Upper lobe of left lung (tissue), 6 donors: ENCODE results near the gene EHMT1. TPM values are rescaled to one million over a fixed set of nuclear protein-coding genes. Genes with fewer than 3 reads are reported as not detected.

ENCODE experiments used
- ATAC-seq, 2 donors: fragments of 200-7000 bp; cut with Tn5 transposase; one replicate each; pipeline ENCODE4 v1.9.1; 2022; ENCODE audit warnings: mild to moderate bottlenecking in 2 of 2, moderate library complexity in 2 of 2; ENCODE audit not compliant: low FRiP score in 2 of 2
- DNase-seq, 2 donors: peaks; one replicate each; pipeline ENCODE4 v3.0.0-alpha.2; 2019 to 2020
- H3K27ac ChIP-seq, 4 donors: fragments of 200-600 bp; sonication (generic); one replicate each; pipeline ENCODE4 v1.5.1; 2016 to 2019
- H3K27me3 ChIP-seq, 4 donors: fragments of 200-600 bp; sonication (generic); one replicate each; pipeline ENCODE4 v1.5.1; 2017 to 2019
- H3K36me3 ChIP-seq, 4 donors: fragments of 200-600 bp; sonication (generic); one replicate each; pipeline ENCODE4 v1.5.1; 2016 to 2019
- H3K4me1 ChIP-seq, 4 donors: fragments of 200-600 bp; sonication (generic); one replicate each; pipeline ENCODE4 v1.5.1; 2018 to 2019
- H3K4me3 ChIP-seq, 4 donors: fragments of 200-600 bp; sonication (generic); one replicate each; pipeline ENCODE4 v1.5.1; 2017 to 2019; ENCODE audit warnings: mild to moderate bottlenecking in 2 of 4, moderate library complexity in 1 of 4
- H3K9me3 ChIP-seq, 4 donors: fragments of 200-600 bp; sonication (generic); one replicate each; pipeline ENCODE4 v1.5.1; 2018 to 2019
- EP300 ChIP-seq, 4 donors: sonication (generic); formaldehyde crosslinking; IDR thresholded peaks; one replicate each; pipeline ENCODE4 v1.5.1; 2017; ENCODE audit warnings: antibody characterized with exemption in 4 of 4, control low read depth in 2 of 4
- POLR2A ChIP-seq, 4 donors: fragments of 450-650 bp; IDR thresholded peaks; one replicate each; pipeline ENCODE4 v1.5.1; 2016 to 2017; ENCODE audit warnings: antibody characterized with exemption in 4 of 4, mild to moderate bottlenecking in 2 of 4
- POLR2AphosphoS5 ChIP-seq, 2 donors: sonication (generic); formaldehyde crosslinking; IDR thresholded peaks; one replicate each; pipeline ENCODE4 v1.5.1; 2017; ENCODE audit warnings: antibody characterized with exemption in 2 of 2
- WGBS, 2 donors: methylation state at CpG; one replicate each; pipeline ENCODE4 v1.1.5; 2017 to 2018; 5-methylcytosine and 5-hydroxymethylcytosine counted together
- total RNA-seq, 6 donors: library from RNA; depleted of rRNA in 4 of 6; stranded (reverse); fragments of >200 nt in 4 of 6; gene quantifications; one replicate each; pipeline versions ENCODE4 v1.1.0 to v1.2.1, GENCODE V29; 2016 to 2021
- TF ChIP-seq, protein P1 (sequence below), 6 experiments: fragments of 450-650 bp in 4 of 6; fragments of 200-600 bp in 2 of 6; sonication (generic) in 2 of 6; IDR thresholded peaks; one replicate each; pipeline ENCODE4 v1.5.1; 2016 to 2019; ENCODE audit warnings: antibody characterized with exemption in 6 of 6
- donor health status: DM: no; HTN: no; CAD: no; lungs with moderate emphysema.
- donor health status: DM: no; HTN: yes; CAD: no; lungs with severe emphysema.

Gene EHMT1
- total RNA-seq, 6 donors from 2014 or later, result 68.0 to 183 (median 83.6) TPM

DNA sequence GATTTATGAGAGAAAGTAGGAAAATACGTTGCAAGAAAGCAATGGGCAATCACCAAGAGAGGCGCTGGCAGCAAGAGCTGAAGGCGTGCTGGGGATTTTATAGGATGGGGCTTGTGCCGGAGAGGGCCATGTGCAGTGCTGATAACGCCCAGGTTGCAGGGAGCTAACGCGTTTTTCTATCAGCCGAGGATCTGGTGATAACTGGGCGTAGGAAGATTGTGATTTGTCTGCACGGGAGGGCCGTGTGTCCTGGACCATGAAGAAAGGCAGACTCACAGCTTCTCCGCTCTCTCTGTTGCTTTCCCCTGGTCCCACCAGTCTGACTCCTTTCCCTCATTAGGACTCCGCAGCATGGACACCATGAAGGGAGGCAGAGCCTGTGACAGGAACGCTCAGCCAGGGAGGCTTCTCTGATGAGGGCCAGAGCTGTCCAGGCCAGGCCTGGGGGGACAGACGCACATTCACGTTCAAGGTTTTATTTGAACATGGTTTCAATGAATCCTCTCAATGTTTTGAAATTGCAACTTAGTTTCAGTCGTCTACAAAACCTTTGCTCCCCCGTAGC lies 246.9 kb downstream of the EHMT1 start:
- no peak overlapping the region for H3K27ac ChIP-seq
- no peaks in the 10 kb centered on the region for H3K36me3 ChIP-seq
- no peak for DNase-seq
- WGBS, 2 donors, result 78 to 80% methylated on average over 18 of the region's 18 CpGs
- TF ChIP-seq POLR2AphosphoS5 (IDR thresholded peaks at IDR 0.05) (no peak), POLR2A (IDR thresholded peaks at IDR 0.05) (no peak), EP300 (IDR thresholded peaks at IDR 0.05) (no peak)
- TF ChIP-seq, protein P1, sequence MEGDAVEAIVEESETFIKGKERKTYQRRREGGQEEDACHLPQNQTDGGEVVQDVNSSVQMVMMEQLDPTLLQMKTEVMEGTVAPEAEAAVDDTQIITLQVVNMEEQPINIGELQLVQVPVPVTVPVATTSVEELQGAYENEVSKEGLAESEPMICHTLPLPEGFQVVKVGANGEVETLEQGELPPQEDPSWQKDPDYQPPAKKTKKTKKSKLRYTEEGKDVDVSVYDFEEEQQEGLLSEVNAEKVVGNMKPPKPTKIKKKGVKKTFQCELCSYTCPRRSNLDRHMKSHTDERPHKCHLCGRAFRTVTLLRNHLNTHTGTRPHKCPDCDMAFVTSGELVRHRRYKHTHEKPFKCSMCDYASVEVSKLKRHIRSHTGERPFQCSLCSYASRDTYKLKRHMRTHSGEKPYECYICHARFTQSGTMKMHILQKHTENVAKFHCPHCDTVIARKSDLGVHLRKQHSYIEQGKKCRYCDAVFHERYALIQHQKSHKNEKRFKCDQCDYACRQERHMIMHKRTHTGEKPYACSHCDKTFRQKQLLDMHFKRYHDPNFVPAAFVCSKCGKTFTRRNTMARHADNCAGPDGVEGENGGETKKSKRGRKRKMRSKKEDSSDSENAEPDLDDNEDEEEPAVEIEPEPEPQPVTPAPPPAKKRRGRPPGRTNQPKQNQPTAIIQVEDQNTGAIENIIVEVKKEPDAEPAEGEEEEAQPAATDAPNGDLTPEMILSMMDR (IDR thresholded peaks at IDR 0.05), result no peak
- peaks cover 0 to 3% (median 1%) of the 10 kb centered on the region in 4 donors for H3K9me3 ChIP-seq
- no peak for ATAC-seq
- no peaks in the 10 kb centered on the region for H3K27me3 ChIP-seq
- H3K4me3 ChIP-seq, result no peak overlapping the region
- H3K4me1 ChIP-seq, result no peaks in the 10 kb centered on the region

DNA sequence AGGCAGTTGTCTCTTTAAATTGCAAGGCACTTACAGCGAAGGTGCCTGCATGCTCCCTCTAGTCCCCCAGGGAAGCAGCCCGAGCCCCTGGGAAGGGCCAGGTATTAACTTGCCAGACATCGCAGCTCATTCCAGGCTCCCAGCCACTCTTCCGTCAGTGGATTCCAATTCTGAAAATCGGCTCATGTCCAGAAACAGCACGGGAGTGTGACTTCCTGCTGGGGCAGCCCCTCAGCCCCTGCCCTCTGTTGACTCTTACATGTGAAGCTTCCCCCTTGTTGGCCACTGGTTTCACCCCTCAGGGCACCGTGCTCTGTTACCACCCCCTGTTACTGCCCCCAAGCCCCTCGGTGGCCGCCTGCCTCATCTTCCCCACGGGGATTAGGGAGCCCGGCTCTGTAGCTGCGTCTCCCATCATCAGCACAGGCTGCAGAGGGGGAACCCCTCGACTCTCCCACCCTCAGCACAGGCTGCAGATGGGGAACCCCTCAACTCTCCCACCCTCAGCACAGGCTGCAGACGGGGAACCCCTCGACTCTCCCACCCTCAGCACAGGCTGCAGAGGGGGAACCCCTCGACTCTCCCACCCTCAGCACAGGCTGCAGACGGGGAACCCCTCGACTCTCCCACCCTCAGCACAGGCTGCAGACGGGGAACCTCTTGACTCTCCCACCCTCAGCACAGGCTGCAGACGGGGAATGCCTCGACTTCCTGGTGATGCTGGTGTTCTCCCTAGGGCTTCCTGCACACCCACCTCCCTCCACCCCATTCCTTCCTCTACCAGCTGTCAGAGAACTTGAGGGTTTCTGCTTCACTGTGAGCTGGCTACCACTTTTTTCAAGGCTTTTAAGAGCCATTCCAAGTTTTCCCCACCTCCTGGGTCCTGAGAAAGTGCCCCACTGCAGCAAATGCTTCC lies 247.7 kb downstream of the EHMT1 start:
- no peak for ATAC-seq

DNA sequence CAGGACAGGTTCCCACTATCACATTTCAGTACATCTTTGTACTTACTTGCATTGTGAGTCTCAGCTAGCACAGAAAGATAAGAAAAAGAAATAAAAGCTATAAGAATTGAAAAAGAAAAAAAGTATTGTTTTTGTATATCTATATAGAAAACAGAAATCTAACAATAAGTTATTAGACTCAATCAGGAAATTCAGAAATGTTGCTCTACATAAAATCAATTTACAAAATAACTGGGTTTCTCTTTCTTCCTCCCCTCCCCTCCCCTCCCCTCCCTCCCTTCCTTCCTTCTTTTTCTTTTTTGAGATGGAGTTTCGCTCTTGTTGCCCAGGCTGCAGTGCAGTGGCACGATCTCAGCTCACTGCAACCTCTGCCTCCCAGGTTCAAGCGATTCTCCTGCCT lies 251.6 kb downstream of the EHMT1 start:
- no peak overlapping the region for H3K27ac ChIP-seq
- TF ChIP-seq POLR2A (IDR thresholded peaks at IDR 0.05) (no peak), POLR2AphosphoS5 (IDR thresholded peaks at IDR 0.05) (no peak), EP300 (IDR thresholded peaks at IDR 0.05) (no peak)
- TF ChIP-seq, protein P1 (IDR thresholded peaks at IDR 0.05), result no peak
- H3K36me3 ChIP-seq, result no peaks in the 10 kb centered on the region
- DNase-seq, result no peak
- H3K27me3 ChIP-seq, result no peaks in the 10 kb centered on the region
- no peaks in the 10 kb centered on the region for H3K4me1 ChIP-seq
- H3K4me3 ChIP-seq, result no peak overlapping the region
- H3K9me3 ChIP-seq, result no peaks in the 10 kb centered on the region
- WGBS, 2 donors, result 61 to 68% methylated on average over 3 of the region's 3 CpGs
- no peak for ATAC-seq

More for the DNA sequence above, 247.7 kb downstream of the EHMT1 start:
- no peaks in the 10 kb centered on the region for H3K4me1 ChIP-seq
- DNase-seq, result peak in 1 of 2 donors; percentile 44
- H3K4me3 ChIP-seq, result no peak overlapping the region
- TF ChIP-seq POLR2A (IDR thresholded peaks at IDR 0.05) (no peak), POLR2AphosphoS5 (IDR thresholded peaks at IDR 0.05) (no peak), EP300 (IDR thresholded peaks at IDR 0.05) (no peak)
- TF ChIP-seq, protein P1 (IDR thresholded peaks at IDR 0.05), result no peak
- no peaks in the 10 kb centered on the region for H3K9me3 ChIP-seq
- no peaks in the 10 kb centered on the region for H3K27me3 ChIP-seq
- WGBS, 2 donors, result 45 to 51% methylated on average over 19 of the region's 21 CpGs
- no peak overlapping the region for H3K27ac ChIP-seq
- H3K36me3 ChIP-seq, result no peaks in the 10 kb centered on the region

DNA sequence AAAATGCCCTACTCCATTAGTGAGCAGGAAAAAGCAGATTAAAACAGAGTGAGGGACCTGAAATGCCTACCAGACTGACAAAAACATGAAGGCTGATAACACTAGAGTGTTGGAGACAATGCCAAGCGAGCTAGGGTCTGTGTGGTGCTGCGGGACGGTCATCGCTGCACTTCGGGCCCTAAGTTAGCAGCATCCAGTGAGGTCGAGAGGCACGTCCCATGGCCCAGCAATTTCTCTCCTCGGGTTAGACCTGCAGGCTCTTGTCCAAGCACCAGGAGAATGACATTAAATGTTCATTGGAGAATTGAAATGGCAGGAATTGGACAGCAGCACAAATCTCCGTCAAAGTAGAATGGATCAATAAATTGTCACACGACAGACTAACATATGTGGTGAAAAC lies 253.5 kb downstream of the EHMT1 start:
- Histone ChIP-seq H3K27me3 (peaks cover 0 to 12% (median 3%) of the 10 kb centered on the region in 4 donors), H3K9me3 (no peaks in the 10 kb centered on the region), H3K27ac (no peak overlapping the region), H3K36me3 (no peaks in the 10 kb centered on the region), H3K4me3 (no peak overlapping the region), H3K4me1 (peaks cover 0 to 4% (median 0%) of the 10 kb centered on the region in 4 donors)
- TF ChIP-seq, protein P1 (IDR thresholded peaks at IDR 0.05), result no peak
- TF ChIP-seq POLR2AphosphoS5 (IDR thresholded peaks at IDR 0.05) (no peak), EP300 (IDR thresholded peaks at IDR 0.05) (no peak), POLR2A (IDR thresholded peaks at IDR 0.05) (no peak)
- DNase-seq, result no peak
- 86 to 91% methylated on average over 10 of the region's 10 CpGs for WGBS, 2 donors
- ATAC-seq, result no peak
